ENCODE data around the gene NME7.

Gene NME7

DNA sequence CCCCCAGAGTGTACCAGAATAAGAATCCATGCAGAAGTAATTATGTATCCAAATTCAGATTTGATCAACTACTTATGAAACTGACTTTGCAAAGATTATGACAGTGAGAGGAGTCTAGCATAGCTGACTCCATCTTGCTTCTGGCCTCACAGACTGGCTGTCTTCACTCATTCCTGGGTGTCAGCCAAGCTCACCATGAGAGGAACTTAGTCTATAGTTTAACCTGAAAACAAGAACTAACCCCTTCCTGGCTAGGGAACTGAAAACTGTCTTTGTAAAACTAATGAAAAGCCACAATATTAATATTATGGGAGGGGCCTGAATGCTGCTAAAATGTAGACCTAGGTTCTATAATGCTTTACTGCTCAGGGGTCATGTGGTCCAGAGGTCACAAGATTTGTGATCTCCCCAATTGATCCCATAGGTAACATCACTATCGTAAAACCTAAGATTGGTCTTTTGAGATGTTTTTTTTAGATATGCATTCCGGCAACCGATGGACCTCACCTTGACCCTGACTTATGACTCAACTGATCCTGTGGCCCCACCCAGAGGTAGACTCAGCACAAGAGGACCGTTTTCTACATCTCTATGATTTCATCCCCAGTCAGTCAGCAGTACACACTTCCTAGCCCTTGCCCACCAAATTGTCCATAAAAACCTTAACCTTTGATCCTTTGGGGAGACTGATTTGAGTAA is 206.0 kb downstream of the NME7 start:
- TF ChIP-seq, protein P1, sequence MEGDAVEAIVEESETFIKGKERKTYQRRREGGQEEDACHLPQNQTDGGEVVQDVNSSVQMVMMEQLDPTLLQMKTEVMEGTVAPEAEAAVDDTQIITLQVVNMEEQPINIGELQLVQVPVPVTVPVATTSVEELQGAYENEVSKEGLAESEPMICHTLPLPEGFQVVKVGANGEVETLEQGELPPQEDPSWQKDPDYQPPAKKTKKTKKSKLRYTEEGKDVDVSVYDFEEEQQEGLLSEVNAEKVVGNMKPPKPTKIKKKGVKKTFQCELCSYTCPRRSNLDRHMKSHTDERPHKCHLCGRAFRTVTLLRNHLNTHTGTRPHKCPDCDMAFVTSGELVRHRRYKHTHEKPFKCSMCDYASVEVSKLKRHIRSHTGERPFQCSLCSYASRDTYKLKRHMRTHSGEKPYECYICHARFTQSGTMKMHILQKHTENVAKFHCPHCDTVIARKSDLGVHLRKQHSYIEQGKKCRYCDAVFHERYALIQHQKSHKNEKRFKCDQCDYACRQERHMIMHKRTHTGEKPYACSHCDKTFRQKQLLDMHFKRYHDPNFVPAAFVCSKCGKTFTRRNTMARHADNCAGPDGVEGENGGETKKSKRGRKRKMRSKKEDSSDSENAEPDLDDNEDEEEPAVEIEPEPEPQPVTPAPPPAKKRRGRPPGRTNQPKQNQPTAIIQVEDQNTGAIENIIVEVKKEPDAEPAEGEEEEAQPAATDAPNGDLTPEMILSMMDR (IDR thresholded peaks at IDR 0.05; ENCODE audit: extremely low read depth, insufficient read depth, missing control alignments): peak; percentile 15
- DNase-seq (ENCODE audit: low spot score): no peak
- in situ Hi-C loops (cut with MboI; ENCODE audit: low pct_unique_long_range_greater_than_20kb, low sequenced_read_pairs, unreplicated experiment): no loop called here

- TF ChIP-seq, protein P1 (IDR thresholded peaks at IDR 0.05; ENCODE audit: extremely low read depth, insufficient read depth, missing control alignments): no peak
- in situ Hi-C loops (cut with MboI; ENCODE audit: low pct_unique_long_range_greater_than_20kb, low sequenced_read_pairs, unreplicated experiment): no loop called here
- no peak for DNase-seq (ENCODE audit: low spot score)
Measured at GRCh38 chr1:169160845-169161495, 206.6 kb downstream of the NME7 start.

DNA sequence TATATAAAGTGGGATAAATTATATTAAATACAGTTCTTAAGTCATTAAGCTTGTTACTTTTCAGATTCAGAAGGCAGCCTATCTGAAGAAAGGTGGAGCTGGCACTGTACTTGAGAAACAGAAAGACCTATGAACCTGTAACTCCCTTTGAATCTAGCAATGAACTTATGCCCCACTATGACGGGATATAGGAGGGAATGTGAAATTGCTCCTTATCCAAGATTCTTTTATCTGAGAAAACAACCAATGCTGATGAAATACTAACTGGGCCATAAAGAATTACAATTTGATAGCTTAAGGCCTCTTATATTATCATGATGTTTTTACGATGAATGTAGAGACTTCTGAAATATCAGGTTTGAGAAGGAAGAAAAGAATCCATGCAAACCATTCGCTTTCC is 211.0 kb downstream of the NME7 start:
- TF ChIP-seq, protein P1 (IDR thresholded peaks at IDR 0.05; ENCODE audit: extremely low read depth, insufficient read depth, missing control alignments): no peak
- in situ Hi-C loops (cut with MboI; ENCODE audit: low pct_unique_long_range_greater_than_20kb, low sequenced_read_pairs, unreplicated experiment): no loop called here
- no peak for DNase-seq (ENCODE audit: low spot score)

DNA sequence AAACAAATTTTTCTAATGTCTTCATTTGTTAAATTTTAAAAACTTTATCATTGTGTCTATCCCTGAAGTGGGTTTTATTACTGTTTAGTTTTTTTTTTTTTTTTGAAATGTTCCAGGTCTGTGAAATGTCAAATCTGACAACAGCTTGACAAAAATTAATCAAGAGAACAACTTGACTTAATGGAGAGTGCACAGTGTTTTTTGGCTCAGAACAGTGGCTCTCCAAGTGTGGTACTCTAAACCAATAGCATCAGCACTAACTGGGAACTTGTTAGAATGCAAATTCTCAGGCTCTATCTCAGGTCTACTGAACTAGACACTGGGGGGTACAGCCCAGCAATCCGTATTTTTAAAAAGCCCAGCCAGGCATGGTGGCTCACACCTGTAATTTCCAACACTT is 211.9 kb downstream of the NME7 start:
- no peak for DNase-seq (ENCODE audit: low spot score)
- TF ChIP-seq, protein P1 (IDR thresholded peaks at IDR 0.05; ENCODE audit: extremely low read depth, insufficient read depth, missing control alignments): no peak
- in situ Hi-C loops (cut with MboI; ENCODE audit: low pct_unique_long_range_greater_than_20kb, low sequenced_read_pairs, unreplicated experiment): no loop called here

- in situ Hi-C loops (cut with MboI; ENCODE audit: low pct_unique_long_range_greater_than_20kb, low sequenced_read_pairs, unreplicated experiment): no loop called here
- TF ChIP-seq, protein P1 (IDR thresholded peaks at IDR 0.05; ENCODE audit: extremely low read depth, insufficient read depth, missing control alignments): no peak
- no peak for DNase-seq (ENCODE audit: low spot score)
Measured at GRCh38 chr1:169151338-169151837, 216.2 kb downstream of the NME7 start.

DNA sequence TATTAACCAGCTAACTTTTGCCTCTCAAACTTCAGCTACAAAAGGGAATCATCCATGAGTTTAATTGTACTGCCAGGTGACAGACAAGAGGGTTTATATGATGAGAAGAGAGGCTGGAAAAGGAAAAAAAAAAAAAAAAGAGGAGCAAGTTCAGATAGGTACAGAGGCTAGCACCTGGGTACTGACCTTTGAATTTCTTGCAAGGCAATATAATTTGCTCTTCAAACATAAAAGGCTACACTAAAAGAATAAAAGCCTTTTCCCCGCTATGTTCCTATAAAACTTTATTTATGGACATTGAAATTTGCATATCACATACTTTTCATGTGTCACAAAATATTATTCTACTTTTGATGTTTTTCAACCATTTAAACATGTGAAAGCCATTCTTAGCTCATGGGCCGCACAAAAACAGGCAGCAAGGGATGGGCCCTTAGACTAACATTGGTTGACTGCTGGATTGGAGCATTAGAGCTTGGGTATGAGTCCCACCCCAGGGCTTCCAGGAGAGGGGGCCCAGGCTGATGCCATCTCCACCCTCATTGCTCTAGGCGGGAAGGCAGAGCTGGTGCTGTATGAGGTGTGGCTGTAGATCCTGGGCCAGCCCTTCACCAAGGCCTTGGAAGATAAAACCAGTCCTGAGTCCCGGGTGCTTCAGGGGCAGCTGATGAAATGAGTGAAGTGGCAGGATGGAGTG is 216.8 kb downstream of the NME7 start:
- DNase-seq (ENCODE audit: low spot score): no peak
- in situ Hi-C loops (cut with MboI; ENCODE audit: low pct_unique_long_range_greater_than_20kb, low sequenced_read_pairs, unreplicated experiment): no loop called here
- TF ChIP-seq, protein P1 (IDR thresholded peaks at IDR 0.05; ENCODE audit: extremely low read depth, insufficient read depth, missing control alignments): no peak
